PFSK-1 (cell line): Measurements from ENCODE around the gene ATXN1.

Source experiments
- FOXP2 ChIP-seq: optimal IDR thresholded peaks from 2 replicates; pipeline ENCODE3; 2011; ENCODE audit warnings: borderline replicate concordance, control low read depth, inconsistent platforms; ENCODE audit not compliant: insufficient read depth; ENCODE audit errors: extremely low read length, extremely low read depth
- POLR2AphosphoS5 ChIP-seq: IDR thresholded peaks from 2 replicates; pipeline ENCODE4 v1.6.1; 2012; ENCODE audit warnings: low read depth, mild to moderate bottlenecking, control low read depth, low read length, moderate library complexity
- SIN3A ChIP-seq: IDR thresholded peaks from 2 replicates; pipeline ENCODE4 v1.6.1; 2012; ENCODE audit warnings: mild to moderate bottlenecking, low read length, moderate library complexity, borderline replicate concordance; ENCODE audit not compliant: insufficient read depth
- TAF1 ChIP-seq: IDR thresholded peaks from 2 replicates; pipeline ENCODE4 v1.6.1; 2012; ENCODE audit warnings: low read length, control low read depth, borderline replicate concordance; ENCODE audit not compliant: insufficient read depth
- TF ChIP-seq, protein P1 (sequence below), 2 experiments: IDR thresholded peaks; 2 replicates each; pipeline versions ENCODE4 v1.6.1 to v1.8.0; 2011 to 2012; ENCODE audit warnings: low read depth in 2 of 2, low read length in 2 of 2, control low read depth in 1 of 2, inconsistent platforms in 1 of 2, mild to moderate bottlenecking in 1 of 2, moderate library complexity in 1 of 2; ENCODE audit not compliant: insufficient read depth in 1 of 2

The ATXN1 gene

DNA sequence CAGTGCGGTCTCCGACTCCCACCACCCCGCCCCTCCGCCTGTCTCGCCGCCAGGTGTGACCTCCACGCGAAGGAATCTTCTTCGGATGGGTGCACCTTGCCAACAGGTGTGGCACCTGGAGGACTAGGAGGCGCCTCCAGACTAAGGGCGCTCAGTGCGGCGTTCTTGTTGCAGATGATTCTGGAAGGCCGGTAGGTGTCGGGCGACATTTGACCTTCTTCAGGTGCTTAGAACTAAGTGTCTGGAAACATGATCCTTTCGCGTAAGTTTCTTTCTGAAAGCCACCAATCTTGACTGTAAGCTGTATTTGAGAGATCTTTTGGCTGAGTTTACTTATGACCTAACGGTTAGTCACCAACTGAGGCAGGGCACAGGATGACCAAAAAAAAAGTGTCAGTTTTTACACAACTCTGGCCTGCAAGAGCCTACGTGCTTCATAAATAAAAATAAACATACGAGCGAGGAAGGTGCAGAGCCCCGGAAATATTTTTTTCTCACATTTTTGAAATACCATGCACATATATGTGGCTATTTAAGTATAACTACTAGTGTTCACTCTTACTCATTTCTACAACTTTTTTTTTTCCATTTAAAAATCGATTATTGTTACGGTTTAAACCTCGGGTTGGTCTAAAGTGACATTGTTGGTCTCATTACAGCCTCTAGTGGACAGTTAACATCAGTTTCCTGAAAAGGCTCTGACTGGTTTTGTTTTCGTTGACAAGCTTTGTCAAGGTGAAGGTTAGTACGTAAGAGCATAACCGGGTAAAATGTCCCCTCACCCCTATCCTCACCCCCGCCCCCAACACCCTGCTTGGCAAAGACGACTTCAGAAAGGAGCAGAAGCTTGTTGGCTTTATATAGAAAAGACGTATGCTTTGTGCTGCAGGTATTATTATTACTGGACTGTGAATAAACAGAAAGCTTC is 1.6 kb upstream of the ATXN1 start:
- TF ChIP-seq POLR2AphosphoS5: no peak; the same call in 1 of the 2 replicates
- peak; percentile 88; the same call in 1 of the 2 replicates for TF ChIP-seq SIN3A
- TF ChIP-seq FOXP2: no peak
- TF ChIP-seq, protein P1, sequence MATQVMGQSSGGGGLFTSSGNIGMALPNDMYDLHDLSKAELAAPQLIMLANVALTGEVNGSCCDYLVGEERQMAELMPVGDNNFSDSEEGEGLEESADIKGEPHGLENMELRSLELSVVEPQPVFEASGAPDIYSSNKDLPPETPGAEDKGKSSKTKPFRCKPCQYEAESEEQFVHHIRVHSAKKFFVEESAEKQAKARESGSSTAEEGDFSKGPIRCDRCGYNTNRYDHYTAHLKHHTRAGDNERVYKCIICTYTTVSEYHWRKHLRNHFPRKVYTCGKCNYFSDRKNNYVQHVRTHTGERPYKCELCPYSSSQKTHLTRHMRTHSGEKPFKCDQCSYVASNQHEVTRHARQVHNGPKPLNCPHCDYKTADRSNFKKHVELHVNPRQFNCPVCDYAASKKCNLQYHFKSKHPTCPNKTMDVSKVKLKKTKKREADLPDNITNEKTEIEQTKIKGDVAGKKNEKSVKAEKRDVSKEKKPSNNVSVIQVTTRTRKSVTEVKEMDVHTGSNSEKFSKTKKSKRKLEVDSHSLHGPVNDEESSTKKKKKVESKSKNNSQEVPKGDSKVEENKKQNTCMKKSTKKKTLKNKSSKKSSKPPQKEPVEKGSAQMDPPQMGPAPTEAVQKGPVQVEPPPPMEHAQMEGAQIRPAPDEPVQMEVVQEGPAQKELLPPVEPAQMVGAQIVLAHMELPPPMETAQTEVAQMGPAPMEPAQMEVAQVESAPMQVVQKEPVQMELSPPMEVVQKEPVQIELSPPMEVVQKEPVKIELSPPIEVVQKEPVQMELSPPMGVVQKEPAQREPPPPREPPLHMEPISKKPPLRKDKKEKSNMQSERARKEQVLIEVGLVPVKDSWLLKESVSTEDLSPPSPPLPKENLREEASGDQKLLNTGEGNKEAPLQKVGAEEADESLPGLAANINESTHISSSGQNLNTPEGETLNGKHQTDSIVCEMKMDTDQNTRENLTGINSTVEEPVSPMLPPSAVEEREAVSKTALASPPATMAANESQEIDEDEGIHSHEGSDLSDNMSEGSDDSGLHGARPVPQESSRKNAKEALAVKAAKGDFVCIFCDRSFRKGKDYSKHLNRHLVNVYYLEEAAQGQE (IDR thresholded peaks at IDR 0.05; ENCODE audit: insufficient read depth in 1 of 2, low read depth in 2 of 2, low read length in 2 of 2): no peak
- TF ChIP-seq TAF1: peak; percentile 23; the same call in 1 of the 2 replicates

DNA sequence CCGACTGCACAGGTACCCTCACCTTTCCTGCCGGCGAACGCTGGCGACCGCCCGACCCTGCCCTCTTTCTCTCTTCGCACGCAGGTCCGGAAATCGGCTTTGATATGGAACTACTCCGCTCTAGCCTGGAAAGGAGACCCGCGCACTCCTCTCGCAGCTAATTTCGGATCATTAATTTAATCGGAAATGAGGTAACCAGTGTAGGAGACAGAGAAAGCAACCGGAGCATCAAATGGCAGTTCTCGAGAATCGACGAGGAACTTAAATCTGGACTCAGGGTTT is 949 bp upstream of the ATXN1 start:
- TF ChIP-seq, protein P1 (IDR thresholded peaks at IDR 0.05; ENCODE audit: insufficient read depth in 1 of 2, low read depth in 2 of 2, low read length in 2 of 2): no peak
- 0 out of 2 replicates have a peak, but pooled peaks have one; percentile 41 for TF ChIP-seq TAF1

DNA sequence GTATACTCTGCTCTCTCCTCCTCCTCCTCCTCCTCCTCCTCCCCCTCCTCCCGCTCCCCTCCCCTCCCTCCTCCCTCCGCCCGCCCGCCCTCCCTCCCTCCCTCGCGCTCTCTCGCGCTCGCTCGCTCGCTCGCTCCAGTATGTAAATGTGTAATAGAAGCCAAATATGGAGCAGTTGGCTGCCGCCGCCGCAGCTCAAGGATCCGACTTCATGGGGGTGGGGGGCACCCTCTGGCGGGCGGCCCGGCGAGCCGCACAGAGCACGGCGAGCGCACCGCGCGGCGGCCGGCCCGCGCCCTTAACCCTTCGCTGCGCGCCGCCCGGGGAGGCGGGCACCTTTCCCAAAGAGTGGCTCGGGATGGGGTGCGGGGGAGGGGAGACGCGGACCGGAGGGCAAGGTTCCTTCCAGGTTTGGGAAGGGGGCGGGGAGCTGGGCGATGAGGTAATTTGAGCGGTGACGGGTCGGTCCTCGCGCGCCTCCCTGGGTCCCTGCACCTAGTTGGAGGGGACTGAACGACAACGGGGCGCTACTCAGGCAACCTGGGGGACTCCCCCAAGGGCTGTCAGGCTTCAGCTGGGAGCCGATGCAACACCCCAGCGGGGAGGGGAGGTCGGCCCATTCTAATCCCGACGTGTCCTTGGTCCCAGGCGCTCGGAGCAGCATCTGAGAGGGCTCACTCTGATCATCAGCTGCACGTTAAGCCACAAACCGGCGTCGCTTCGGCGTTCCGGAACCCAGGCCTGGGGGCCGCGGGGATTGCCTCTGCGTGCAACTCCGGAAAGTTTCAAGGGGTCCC is 409 bp upstream of the ATXN1 start:
- TF ChIP-seq TAF1 (peak; percentile 8; the same call in 1 of the 2 replicates), FOXP2 (no peak), SIN3A (no peak), POLR2AphosphoS5 (0 out of 2 replicates have a peak, but pooled peaks have one; percentile 72)
- TF ChIP-seq, protein P1 (IDR thresholded peaks at IDR 0.05; ENCODE audit: insufficient read depth in 1 of 2, low read depth in 2 of 2, low read length in 2 of 2): 0 out of 4 replicates have a peak, but pooled peaks of 1 of the 2 experiments have one; percentile 8

DNA sequence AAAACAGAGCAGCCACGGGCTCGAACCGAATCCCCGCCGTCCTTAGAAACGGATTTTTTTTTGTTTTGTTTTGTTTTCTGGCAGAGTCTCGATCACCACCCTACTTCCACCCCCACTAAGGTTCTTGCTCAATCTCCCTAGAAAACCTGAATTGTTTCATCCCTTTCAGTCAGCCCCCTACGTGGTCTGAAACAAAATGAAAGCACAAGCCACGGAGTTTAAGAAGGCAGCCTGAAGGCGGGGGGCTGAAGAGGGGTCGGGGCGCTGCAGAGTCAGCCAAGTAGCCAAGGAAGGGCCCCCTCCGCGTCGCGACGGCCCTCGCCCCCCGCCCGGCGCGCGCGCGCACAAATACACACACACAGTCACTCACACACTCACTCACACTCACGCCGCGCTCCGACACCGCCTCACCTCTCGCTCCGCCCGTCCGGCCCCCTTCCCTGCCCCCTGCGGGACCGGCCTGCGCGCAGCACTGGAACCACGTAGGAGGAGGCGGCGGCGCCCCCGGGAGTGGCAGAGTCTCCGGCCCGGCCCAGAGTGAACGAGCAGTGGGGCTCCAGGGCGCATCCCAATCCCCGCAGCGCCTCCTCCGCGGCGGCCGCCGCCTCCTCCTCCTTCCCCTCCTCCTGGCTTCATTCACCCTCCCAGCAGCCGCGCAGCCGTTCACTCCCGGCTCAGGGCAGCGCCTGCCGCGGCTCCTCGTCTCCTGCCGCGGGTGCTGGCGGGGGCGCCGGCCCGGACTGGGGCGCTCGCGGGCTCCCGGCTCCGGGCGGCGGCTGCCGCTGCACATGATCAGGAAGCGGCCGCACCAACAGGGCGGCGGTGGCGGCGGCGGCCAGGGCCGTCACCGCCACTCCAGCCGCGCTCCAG is 1.4 kb downstream of the ATXN1 start:
- TF ChIP-seq SIN3A: no peak; the same call in 1 of the 2 replicates
- TF ChIP-seq TAF1: no peak
- TF ChIP-seq, protein P1 (IDR thresholded peaks at IDR 0.05; ENCODE audit: insufficient read depth in 1 of 2, low read depth in 2 of 2, low read length in 2 of 2): no peak
- TF ChIP-seq FOXP2: no peak
- no peak for TF ChIP-seq POLR2AphosphoS5
